ENCODE data around the gene MYH7B. TPM values are rescaled to one million over a fixed set of nuclear protein-coding genes. Genes with fewer than 3 reads are reported as not detected.

Gene MYH7B
- polyA plus RNA-seq, 4 donors: 0.49 to 3.0 (median 1.4) TPM

GRCh38 chr20:34971561-34972235, 16.0 kb downstream of the MYH7B start:
- DNase-seq (ENCODE audit: low read depth in 4 of 4, low spot score in 2 of 4): no peak

GRCh38 chr20:34974246-34974645, 18.6 kb downstream of the MYH7B start:
- DNase-seq (ENCODE audit: low read depth in 4 of 4, low spot score in 2 of 4): no peak

- no peak for DNase-seq (ENCODE audit: low read depth in 4 of 4, low spot score in 2 of 4)
Observed at GRCh38 chr20:34976286-34976685, 20.6 kb downstream of the MYH7B start.

- DNase-seq (ENCODE audit: low read depth in 4 of 4, low spot score in 2 of 4): no peak
Observed at GRCh38 chr20:34977365-34978091, 21.9 kb downstream of the MYH7B start.

GRCh38 chr20:34978092-34978744, 22.6 kb downstream of the MYH7B start:
- no peak for DNase-seq (ENCODE audit: low read depth in 4 of 4, low spot score in 2 of 4)

- no peak for DNase-seq (ENCODE audit: low read depth in 4 of 4, low spot score in 2 of 4)
Observed at GRCh38 chr20:34979366-34980153, 23.9 kb downstream of the MYH7B start.

- DNase-seq (ENCODE audit: low read depth in 4 of 4, low spot score in 2 of 4): no peak
Observed at GRCh38 chr20:34980543-34981233, 25.0 kb downstream of the MYH7B start.

GRCh38 chr20:34982270-34983088, 26.8 kb downstream of the MYH7B start:
- no peak for DNase-seq (ENCODE audit: low read depth in 4 of 4, low spot score in 2 of 4)

GRCh38 chr20:34983089-34983820, 27.6 kb downstream of the MYH7B start:
- DNase-seq (ENCODE audit: low read depth in 4 of 4, low spot score in 2 of 4): no peak

- DNase-seq (ENCODE audit: low read depth in 4 of 4, low spot score in 2 of 4): no peak
Observed at GRCh38 chr20:34983995-34984735, 28.5 kb downstream of the MYH7B start.

GRCh38 chr20:34984756-34985261, 29.1 kb downstream of the MYH7B start:
- DNase-seq (ENCODE audit: low read depth in 4 of 4, low spot score in 2 of 4): no peak

- no peak for DNase-seq (ENCODE audit: low read depth in 4 of 4, low spot score in 2 of 4)
Observed at GRCh38 chr20:34985461-34986310, 30.0 kb downstream of the MYH7B start.

- no peak for DNase-seq (ENCODE audit: low read depth in 4 of 4, low spot score in 2 of 4)
Observed at GRCh38 chr20:34986311-34987287, 30.9 kb downstream of the MYH7B start.

- DNase-seq (ENCODE audit: low read depth in 4 of 4, low spot score in 2 of 4): peak in 1 of 4 donors; percentile 12
Observed at GRCh38 chr20:34987288-34988190, 31.9 kb downstream of the MYH7B start.

- no peak for DNase-seq (ENCODE audit: low read depth in 4 of 4, low spot score in 2 of 4)
Observed at GRCh38 chr20:34988191-34988540, 32.5 kb downstream of the MYH7B start.
